Motor neuron (in vitro differentiated cells): ENCODE measurements around the gene MOK. TPM values are rescaled to one million over a fixed set of nuclear protein-coding genes. Genes with fewer than 3 reads are reported as not detected.

ENCODE experiments used
- ATAC-seq, 8 experiments: fragments of 200-7000 bp; cut with Tn5 transposase; replicated peaks in 6 of 8; 2 replicates each; pipeline ENCODE4 v1.8.0; 2021; ENCODE audit warnings: mild to moderate bottlenecking in 8 of 8, moderate library complexity in 8 of 8
- H3K27ac ChIP-seq, 2 donors: fragments of 250-450 bp; sonication (Bioruptor Pico); 2 replicates each; pipeline ENCODE4 v1.9.0; 2021; ENCODE audit warnings: antibody characterized with exemption in 2 of 2, mild to moderate bottlenecking in 2 of 2, moderate library complexity in 1 of 2
- H3K4me1 ChIP-seq, 2 donors: fragments of 250-450 bp; sonication (Bioruptor Pico); replicated peaks in 1 of 2; 2 replicates each; pipeline ENCODE4 v1.6.1; 2021; ENCODE audit warnings: antibody characterized with exemption in 2 of 2, mild to moderate bottlenecking in 2 of 2, moderate library complexity in 1 of 2
- H3K4me3 ChIP-seq, 5 donors: fragments of 250-450 bp; sonication (Bioruptor Pico); 2 replicates each; pipeline ENCODE4 v1.9.0; 2021; ENCODE audit warnings: antibody characterized with exemption in 5 of 5, mild to moderate bottlenecking in 5 of 5, moderate library complexity in 4 of 5
- WGBS, 10 experiments: fragments of 450-650 bp; shearing (Covaris generic); methylation state at CpG; one replicate each; pipeline ENCODE4 v1.0.0; 2022; 5-methylcytosine and 5-hydroxymethylcytosine counted together
- in situ Hi-C, 9 experiments: fragments of 400-800 bp; cut with MboI; loops; one replicate each; pipeline ENCODE4 v1.15.0; 2021; ENCODE audit warnings: low sequenced_read_pairs in 9 of 9, low pct_unique_long_range_greater_than_20kb in 2 of 9; ENCODE audit not compliant: unreplicated experiment in 9 of 9
- total RNA-seq, 8 experiments: library from RNA; unstranded; fragments of 300-600 nt; gene quantifications; 2 replicates each; pipeline versions ENCODE4 v1.2.3 to v1.2.4, GENCODE V29; 2022

MOK gene
- total RNA-seq, 8 experiments from 2014 or later, result 6.0 to 63.6 (median 24.2) TPM

GRCh38 chr14:102277874-102278630 lies 26.9 kb downstream of the MOK start:
- in situ Hi-C loops, result no loop called here
- Histone ChIP-seq H3K4me3 (no peak overlapping the region), H3K27ac (no peak overlapping the region), H3K4me1 (no peaks in the 10 kb centered on the region)
- 39 to 83% (median 74%) methylated on average over 1 to 7 of the region's 7 CpGs for WGBS, 10 experiments
- ATAC-seq, result no peak

DNA sequence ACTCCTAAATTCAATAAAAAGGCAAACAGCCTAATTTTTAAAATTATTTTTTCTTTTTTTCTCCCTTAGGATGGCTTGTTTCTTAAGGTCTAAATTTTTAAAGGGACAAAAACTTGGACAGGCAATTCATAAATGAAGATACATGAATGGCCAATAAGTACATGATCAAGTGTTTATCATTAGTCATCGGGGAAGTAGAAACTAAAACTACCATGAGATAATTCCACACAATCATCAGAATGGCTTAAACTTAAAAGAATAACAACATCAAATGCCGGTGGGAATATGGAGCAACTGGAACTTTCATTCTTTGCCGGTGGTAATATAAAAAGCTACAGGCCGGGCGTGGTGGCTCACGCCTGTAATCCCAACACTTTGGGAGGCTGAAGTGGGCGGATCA lies 29.1 kb downstream of the MOK start:
- no peaks in the 10 kb centered on the region for H3K4me1 ChIP-seq
- 96 to 100% (median 97%) methylated on average over 1 to 7 of the region's 7 CpGs for WGBS, 10 experiments
- no peak for ATAC-seq
- H3K27ac ChIP-seq, result no peak overlapping the region
- in situ Hi-C loops, result no loop called here
- H3K4me3 ChIP-seq, result no peak overlapping the region

DNA sequence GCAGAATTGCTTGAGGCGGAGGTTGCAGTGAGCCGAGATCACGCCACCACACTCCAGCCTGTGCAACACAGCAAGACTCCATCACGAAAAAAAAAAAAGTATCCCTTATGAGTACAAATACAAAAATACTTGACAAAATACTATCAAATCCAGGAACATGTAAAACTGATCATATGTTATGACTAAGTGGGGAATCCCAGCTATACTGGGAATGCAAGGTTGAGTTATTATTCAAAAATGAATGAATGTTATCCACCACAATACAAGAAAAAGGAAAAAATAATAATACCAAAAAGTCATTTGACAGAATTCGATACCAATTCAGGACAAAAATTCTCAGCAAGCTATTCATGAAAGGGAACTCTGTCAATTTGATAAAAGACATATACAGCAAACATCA lies 32.6 kb downstream of the MOK start:
- in situ Hi-C loops, result no loop called here

DNA sequence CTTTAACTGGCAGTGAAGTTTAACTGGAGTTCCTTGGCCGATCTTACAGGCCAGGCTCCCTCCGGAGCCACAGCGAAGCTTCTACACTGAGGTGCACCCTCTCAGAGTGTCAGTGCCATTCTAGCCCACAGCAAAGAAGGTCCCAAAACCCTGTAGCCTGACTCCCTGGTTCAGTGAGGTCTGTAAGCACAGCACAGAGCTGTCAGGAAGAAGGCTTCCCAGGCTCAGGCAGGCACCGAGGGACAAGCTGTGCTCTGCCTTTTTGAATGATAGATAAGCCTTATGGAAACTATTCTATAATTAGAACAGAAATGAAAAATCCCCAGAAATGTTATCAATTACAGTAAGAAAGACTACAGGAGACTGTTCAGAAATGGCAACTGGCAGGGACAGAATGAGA lies 40.2 kb downstream of the MOK start:
- in situ Hi-C loops, result no loop called here
- no peak overlapping the region for H3K4me3 ChIP-seq
- peaks cover 8 to 11% of the 10 kb centered on the region in 2 donors for H3K4me1 ChIP-seq
- no peak overlapping the region for H3K27ac ChIP-seq
- ATAC-seq, result no peak
- 79 to 96% (median 82%) methylated on average over 1 to 4 of the region's 4 CpGs; no CpG with 5 or more reads in 5 of the 10 experiments for WGBS, 10 experiments

More for the DNA sequence above, 32.6 kb downstream of the MOK start:
- 81 to 100% (median 96%) methylated on average over 1 to 5 of the region's 5 CpGs; no CpG with 5 or more reads in 1 of the 10 experiments for WGBS, 10 experiments
- H3K27ac ChIP-seq, result no peak overlapping the region
- ATAC-seq, result no peak
- no peaks in the 10 kb centered on the region for H3K4me1 ChIP-seq
- H3K4me3 ChIP-seq, result no peak overlapping the region

DNA sequence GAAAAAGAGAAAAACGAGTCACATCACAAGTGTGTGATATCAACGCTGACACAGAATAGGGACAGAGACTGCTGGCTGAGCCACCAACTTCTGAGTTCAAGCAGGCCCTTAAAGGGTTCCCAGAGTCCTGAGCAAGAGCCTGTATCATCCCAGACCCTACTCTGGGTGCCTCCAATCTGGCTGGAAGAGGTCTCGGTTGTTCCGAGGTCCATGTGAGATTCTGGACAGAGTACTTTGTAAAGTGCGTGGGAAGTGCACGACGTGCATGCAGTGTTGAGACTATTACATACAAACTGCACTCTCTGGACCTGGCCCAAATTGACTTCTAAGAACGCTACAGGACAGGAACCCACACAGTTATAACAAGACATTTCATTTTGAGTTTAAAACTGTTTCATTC lies 40.6 kb downstream of the MOK start:
- in situ Hi-C loops, result no loop called here
- 75 to 100% (median 90%) methylated on average over 1 to 4 of the region's 8 CpGs; no CpG with 5 or more reads in 2 of the 10 experiments for WGBS, 10 experiments
- no peak overlapping the region for H3K4me3 ChIP-seq
- H3K4me1 ChIP-seq, result peaks cover 8 to 11% of the 10 kb centered on the region in 2 donors
- H3K27ac ChIP-seq, result no peak overlapping the region
- no peak for ATAC-seq

GRCh38 chr14:102262929-102263462 lies 42.0 kb downstream of the MOK start:
- H3K27ac ChIP-seq, result peak overlapping the region; percentile 75 to 79
- peaks cover 8 to 11% of the 10 kb centered on the region in 2 donors for H3K4me1 ChIP-seq

DNA sequence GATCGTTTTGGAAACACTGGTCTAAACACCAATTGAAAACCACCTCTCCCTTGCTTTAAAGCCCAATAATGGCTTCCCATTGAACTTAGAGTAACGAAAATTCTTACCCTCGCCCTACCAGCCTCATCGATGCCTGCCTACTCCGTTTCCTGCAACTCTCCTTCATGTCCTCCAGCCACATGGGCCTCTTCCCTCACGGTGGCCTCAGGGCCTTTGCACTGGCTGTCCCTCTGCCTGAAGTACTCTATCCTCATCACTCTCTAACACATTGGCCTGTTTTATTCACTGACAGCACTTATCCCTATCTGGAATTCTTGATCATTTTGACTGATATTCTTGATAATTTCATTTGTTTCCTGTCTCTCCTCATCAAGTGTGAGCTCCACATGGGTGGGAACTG lies 46.8 kb downstream of the MOK start:
- Histone ChIP-seq H3K27ac (no peak overlapping the region), H3K4me3 (no peak overlapping the region), H3K4me1 (peaks cover 5 to 7% of the 10 kb centered on the region in 2 donors)
- 67 to 100% (median 86%) methylated on average over 1 to 6 of the region's 6 CpGs; no CpG with 5 or more reads in 1 of the 10 experiments for WGBS, 10 experiments
- in situ Hi-C loops, result no loop called here
- no peak for ATAC-seq

More at GRCh38 chr14:102262929-102263462, 42.0 kb downstream of the MOK start:
- 0 to 100% (median 54%) methylated on average over 1 to 7 of the region's 7 CpGs; no CpG with 5 or more reads in 2 of the 10 experiments for WGBS, 10 experiments
- no peak overlapping the region for H3K4me3 ChIP-seq
- in situ Hi-C loops, result no loop called here
- ATAC-seq, result peak in 6 of 8 experiments; percentile 48 to 99 (median 99)

DNA sequence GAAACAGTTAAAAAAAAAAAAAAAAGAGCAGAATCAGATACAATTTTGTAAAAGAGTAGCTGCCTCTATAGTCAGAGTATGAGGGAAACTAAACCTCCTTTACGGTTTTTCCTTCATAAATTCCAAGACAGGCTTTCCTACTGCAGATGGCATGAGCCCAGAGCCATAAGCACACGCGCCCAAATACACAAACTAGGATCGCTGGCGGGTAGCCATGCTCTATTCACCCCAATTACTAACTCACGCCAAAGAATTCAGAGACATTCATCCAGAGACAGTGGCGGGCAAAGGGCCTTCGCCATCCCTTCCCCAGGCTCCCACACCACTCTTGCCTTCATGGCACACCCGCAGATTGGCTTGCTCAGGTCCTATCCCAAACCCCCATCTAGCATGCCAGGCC lies 48.2 kb downstream of the MOK start:
- H3K27ac ChIP-seq, result no peak overlapping the region
- ATAC-seq, result no peak
- H3K4me3 ChIP-seq, result no peak overlapping the region
- in situ Hi-C loops, result no loop called here
- H3K4me1 ChIP-seq, result no peaks in the 10 kb centered on the region
- WGBS, 10 experiments, result 93 to 100% (median 100%) methylated on average over 1 to 9 of the region's 9 CpGs; no CpG with 5 or more reads in 2 of the 10 experiments

DNA sequence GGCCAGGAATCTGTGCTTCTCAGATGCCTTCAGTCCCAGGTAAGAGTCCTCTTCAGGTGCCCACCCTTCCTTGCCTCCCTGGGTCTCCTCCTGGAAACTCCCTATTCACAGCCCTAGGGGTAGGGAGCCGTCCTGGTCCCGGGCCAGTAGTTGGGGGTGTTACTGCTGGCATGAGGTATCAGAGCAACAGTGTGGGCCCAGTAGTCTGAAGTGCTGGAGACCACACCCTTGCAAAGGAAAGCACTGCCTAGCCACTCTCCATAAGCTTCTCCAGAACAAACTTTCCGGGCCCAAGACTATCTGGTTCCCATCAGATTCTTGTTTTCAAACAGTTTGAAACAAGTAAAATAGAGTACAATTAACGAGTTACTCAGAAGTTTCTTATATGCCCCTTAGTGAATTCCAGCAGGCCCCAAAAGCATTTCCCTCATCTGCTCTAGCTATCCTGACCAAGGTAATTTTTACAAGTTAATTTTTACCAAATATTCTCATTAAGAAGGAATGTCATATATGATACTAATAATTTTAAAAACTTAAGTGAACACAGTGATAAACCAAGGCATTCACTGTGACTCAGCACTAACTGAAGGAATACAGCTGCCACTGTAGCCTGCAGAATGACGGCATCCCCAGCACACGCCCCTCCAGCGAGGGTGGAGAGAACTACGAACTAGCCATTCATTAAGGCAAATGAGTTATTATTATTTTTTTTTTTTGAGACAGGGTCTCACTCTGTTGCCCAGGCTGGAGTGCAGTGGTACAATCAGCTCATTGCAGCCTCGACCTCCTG lies 49.4 kb downstream of the MOK start:
- no peak overlapping the region for H3K27ac ChIP-seq
- no peaks in the 10 kb centered on the region for H3K4me1 ChIP-seq
- ATAC-seq, result peak in 2 of 8 experiments; percentile 97
- WGBS, 10 experiments, result 17 to 90% (median 84%) methylated on average over 1 to 6 of the region's 9 CpGs
- no peak overlapping the region for H3K4me3 ChIP-seq
- in situ Hi-C loops, result no loop called here

DNA sequence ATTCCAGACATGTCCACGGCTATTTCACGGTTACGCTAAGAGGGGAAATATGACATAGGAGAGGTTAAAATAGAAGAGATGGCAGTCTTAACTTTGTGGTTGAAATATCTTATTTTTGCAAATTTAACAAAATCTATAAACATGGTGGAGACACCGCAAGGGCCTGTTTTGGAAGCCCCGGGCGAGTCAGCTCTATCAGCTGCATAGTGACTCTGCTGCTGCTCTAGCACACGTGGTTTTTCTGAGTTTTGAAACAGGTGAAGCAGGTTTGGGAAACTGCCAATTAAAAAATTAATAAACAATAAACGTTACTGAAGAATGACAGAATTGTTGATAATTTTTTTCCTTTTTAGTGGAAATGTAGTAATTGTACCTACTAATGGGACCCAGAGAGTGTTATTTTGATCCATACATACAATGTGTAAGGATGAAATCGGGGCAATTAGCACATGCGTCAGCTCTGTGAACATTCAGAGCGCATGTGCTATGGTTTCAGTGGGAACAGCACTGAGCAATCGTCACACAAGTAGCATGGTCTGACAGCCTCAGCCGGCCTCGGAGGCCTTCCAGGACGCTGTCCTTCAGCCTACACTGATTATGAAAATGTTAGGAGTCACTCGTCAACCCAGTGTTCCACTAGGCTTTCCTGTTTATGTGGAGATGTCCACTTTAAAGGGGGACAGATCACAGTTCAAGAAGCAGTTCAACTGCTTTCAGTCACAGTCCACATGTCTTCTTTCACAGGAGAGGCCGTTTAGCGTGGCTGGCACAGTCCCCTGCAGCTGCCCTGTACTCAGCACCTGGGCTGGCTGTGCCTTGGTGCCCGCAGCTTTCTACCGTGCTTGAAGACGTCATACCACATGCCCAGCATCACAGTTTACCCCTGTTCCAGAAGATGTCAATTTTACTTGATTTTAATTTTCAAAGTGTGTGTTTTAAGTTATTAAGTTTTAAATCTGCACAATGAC lies 51.8 kb downstream of the MOK start:
- H3K4me3 ChIP-seq, result no peak overlapping the region
- H3K4me1 ChIP-seq, result no peaks in the 10 kb centered on the region
- ATAC-seq, result no peak
- in situ Hi-C loops, result no loop called here
- H3K27ac ChIP-seq, result no peak overlapping the region
- WGBS, 10 experiments, result 82 to 100% (median 91%) methylated on average over 2 to 16 of the region's 21 CpGs

DNA sequence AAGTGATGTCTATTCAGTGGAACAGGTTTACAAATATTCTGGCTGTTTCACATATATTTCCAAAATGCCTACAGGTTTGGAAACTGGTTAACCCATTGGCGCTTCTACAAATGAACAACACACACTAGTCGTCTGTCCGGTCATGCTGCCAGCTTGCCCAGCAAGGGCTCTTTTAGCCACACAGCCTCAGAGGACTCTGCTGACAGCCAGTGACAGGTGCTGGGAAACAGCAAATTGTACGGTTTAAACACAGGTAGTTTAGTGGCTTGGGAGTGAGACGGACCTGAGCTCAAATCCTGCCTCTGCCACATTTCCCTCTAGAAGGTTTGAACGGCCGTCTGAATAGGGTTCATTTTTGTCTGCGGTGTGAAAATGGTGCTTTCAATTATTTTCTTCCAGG lies 53.8 kb downstream of the MOK start:
- 76 to 100% (median 93%) methylated on average over 1 to 8 of the region's 8 CpGs; no CpG with 5 or more reads in 2 of the 10 experiments for WGBS, 10 experiments
- H3K27ac ChIP-seq, result no peak overlapping the region
- no peak overlapping the region for H3K4me3 ChIP-seq

GRCh38 chr14:102250636-102251035 lies 54.3 kb downstream of the MOK start:
- 60 to 96% (median 90%) methylated on average over 1 to 15 of the region's 15 CpGs; no CpG with 5 or more reads in 3 of the 10 experiments for WGBS, 10 experiments
- Histone ChIP-seq H3K4me1 (no peaks in the 10 kb centered on the region), H3K4me3 (no peak overlapping the region), H3K27ac (no peak overlapping the region)
- in situ Hi-C loops, result no loop called here
- ATAC-seq, result no peak

More for the DNA sequence above, 53.8 kb downstream of the MOK start:
- H3K4me1 ChIP-seq, result no peaks in the 10 kb centered on the region
- no peak for ATAC-seq
- in situ Hi-C loops, result no loop called here
